ENCODE results near the gene IRGQ.
"Not testable (repeated sequence)": the region's sequence is repeated elsewhere in the genome, so short reads cannot be mapped to it uniquely, and the experiment has no call there.

Gene IRGQ, protein sequence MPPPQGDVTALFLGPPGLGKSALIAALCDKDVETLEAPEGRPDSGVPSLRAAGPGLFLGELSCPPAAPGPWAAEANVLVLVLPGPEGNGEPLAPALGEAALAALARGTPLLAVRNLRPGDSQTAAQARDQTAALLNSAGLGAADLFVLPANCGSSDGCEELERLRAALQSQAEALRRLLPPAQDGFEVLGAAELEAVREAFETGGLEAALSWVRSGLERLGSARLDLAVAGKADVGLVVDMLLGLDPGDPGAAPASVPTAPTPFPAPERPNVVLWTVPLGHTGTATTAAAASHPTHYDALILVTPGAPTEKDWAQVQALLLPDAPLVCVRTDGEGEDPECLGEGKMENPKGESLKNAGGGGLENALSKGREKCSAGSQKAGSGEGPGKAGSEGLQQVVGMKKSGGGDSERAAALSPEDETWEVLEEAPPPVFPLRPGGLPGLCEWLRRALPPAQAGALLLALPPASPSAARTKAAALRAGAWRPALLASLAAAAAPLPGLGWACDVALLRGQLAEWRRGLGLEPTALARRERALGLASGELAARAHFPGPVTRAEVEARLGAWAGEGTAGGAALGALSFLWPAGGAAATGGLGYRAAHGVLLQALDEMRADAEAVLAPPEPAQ

DNA sequence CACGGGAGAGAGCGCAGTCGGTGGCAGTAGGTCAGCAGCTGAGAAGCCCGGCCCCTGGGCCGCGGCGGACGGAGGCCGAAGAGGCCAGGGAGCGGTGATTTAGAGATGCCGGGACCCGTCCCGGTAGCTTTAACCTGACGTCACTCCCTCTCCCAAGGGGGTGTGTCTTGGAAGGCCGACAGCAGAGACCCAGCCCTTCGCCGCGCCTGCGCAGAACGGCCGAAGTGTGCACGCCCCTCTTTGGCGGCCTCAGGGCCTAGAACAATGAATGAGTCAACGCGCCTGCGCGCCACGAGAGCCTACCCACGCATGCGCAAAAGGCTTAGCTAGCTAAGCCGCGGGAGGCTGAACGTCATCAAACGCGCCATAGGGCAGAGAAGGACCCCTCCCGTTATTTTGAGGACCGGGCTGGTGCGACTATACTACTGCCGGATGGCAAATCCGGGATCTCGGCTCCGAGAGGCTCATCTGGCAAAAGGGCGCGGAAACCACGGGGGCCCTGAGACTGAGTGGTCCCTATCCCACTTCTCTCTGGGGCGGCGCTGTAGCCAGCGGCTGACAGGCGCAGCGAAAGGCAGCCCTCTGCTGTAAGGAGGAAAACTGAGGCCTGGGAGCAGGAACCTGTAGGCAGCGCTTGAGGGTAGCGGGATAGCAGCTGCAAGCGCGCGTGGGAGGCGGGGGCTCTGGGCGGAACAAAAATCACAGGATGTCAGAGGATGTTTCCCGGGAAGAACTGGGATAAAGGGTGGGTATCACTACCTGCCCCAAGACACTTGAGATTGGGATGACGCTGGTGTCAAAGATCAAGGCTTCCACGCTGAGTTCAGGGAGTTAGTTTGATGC, at the start of gene IRGQ, which contains the start of gene ZNF576:
IRGQ (minus strand) TSS at position 136 of the 843 bp plus-strand sequence. CDS start 796 bp downstream, outside the sequence.
ZNF576 (plus strand) TSS at position 597 of the 843 bp plus-strand sequence. CDS start 514 bp downstream, outside the sequence.
- peak; percentile 98 to 100 (median 100) for DNase-seq

DNA sequence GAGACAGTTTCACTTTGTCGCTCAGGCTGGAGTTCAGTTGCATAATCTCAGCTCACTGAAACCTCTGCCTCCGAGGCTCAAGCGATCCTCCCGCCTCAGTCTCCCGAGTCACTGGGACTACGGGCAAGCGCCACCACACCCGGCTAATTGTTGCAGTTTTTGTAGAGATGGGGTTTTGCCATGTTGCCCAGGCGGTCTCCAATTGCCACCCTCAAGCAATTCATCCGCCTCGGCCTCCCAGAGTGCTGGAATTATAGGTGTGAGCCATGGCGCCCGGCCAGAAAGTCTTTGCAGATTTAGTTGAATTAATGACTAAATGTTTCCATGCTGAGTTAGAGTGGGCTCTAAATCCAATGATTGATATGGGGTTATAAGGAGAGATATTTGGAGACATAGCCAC, 48.2 kb upstream of the IRGQ start:
- DNase-seq = peak in 1 of 3 experiments; percentile 3

DNA sequence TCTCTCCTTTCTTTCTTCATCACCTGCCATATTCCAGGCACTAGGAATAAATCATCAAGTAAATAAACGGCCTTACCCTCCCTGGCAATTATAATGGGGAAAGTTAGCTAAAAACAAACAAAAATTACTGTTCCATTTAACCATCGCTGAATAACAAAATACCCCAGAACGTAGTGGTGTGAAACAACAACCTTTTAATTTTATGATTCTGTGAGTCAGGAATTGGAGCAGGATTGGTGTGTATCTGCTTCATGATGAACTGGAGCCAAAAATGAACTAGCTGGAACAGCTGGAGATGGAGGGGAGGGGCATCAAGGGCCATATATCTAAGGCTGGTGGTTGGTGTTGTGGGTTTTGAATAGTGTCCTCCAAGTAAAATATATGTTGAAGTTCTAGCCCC, 47.4 kb upstream of the IRGQ start:
- peak in 2 of 3 experiments; percentile 15 to 80 for DNase-seq

DNA sequence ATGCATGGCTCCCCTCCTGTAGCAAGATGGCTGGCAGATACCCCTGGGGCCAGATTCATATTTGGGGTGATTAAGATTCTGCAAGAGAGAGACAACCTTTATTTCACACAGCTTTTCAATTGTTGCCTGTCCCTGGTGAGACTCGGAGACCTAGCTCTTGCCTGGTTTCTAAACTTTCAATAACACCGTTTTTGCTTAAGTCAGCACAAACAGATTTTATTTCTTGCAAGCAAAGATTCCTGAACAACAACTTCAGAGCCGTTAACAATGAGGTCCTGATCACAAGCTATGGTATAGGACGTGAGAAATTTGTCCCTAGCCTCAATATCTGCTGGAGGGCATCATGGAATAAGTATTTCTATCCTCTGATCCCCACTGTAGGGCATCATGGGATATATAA, 46.6 kb upstream of the IRGQ start:
- DNase-seq = no peak

DNA sequence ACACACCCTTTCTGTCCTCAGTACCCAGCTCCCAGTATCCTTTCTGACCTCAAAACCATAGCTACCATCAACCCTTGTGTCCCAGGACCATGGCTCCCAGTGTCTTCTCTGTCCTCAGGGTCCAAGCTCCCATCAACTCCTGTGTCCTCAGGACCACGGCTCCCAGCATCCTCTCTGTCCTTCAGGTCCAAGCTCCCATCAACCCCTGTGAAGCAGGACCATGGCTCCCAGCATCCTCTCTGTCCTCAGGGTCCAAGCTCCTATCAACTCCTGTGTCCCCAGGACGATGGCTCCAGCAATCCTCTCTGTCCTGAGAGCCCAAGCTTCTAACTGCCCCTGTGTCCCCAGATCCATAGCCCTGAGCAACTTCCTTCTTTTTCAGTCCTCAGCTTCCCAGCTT, 45.4 kb upstream of the IRGQ start:
- no peak for DNase-seq

DNA sequence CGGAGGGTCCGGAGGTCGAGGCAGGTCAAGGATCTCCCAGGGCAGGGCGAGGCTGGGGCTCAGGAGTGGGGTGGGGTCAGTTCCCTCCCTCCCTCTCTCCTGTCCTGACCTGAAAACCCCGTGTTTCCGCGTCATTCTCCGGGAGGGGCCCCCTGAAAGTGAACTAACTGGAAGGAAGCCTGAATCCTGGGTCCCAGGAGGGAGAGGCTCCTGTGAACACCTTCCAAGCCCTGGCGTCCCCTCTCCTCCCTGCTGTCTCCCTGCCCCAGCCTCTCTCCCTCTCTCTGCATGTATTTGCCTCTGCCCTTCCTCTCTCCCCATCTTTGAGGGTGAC, 44.5 kb upstream of the IRGQ start:
- DNase-seq = peak in 1 of 3 experiments; percentile 27

DNA sequence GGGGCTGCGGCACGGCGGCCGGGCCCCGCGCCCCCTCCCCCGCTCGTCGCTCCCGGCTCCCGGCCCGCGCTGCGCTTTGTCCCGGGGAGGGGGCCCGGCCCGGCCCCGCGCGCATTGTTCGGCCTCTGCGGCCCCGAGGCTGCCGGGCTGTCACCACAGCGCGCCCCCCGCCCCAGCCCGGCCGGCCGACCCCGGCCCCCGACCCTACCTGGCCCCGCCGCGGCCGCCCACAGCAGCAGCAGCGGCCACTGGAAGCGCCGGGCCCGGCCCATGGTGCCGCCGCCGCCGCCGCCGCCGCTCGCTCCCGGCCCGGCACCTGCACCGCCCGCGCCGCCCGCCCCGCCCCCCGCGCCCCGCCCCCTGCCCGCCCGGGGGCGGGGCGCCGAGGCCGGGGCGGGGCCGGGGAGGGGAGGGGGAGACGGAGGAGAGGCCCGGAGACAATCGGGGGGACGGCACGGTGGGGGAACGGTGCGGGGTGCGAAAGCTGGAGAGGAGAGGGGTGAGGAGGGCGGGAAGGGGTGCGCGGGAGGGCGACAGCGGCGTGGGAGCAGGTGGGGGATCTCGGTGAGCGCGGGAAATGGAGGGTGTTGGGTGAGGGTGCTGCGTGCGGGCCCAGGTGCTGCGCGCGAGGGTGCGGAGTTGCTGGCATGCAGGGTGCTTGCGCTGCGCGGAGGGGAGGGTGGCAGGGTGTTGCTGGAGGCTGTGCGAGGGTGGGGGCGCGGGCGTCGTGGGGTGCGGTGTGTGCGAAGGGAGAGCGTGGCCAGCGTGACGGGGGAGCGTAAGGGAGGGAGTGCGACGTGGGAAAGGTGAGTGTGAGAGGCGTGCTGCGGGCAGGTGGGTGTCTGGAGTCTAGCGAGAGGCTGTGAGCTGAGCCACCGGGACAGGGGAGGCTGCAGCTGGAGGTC, 43.8 kb upstream of the IRGQ start, which contains the start of gene CADM4:
CADM4 (minus strand) TSS at position 332 of the 905 bp plus-strand sequence; CDS start at position 272, 60 bp downstream.
- peak; percentile 34 to 71 (median 66) for DNase-seq

DNA sequence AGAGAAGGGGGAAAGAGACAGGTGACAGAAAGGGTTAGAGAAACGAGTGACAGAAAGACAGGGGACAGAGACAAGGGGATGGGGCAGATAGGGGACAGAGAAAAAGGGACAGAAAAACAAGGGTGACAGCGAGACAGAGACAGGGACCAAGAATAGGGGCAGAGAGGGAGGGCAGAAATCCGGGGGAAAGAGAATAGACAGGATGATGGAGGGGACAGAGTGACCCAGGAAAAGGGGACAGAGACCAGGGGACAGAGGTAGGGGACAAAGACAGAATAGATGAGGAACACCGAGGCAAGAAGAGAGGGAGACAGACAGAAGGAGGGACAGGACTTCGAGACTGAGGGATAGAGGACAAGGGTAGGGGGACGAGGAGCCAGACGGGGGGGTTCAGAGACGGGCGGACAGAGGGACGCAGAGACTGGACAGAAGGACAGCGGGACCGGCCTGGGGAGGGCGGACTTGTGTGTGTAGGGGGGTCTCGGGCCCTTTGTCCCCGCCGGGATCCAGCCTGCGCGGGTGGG, 43.1 kb upstream of the IRGQ start:
- peak in 2 of 3 experiments; percentile 3 to 12 for DNase-seq

DNA sequence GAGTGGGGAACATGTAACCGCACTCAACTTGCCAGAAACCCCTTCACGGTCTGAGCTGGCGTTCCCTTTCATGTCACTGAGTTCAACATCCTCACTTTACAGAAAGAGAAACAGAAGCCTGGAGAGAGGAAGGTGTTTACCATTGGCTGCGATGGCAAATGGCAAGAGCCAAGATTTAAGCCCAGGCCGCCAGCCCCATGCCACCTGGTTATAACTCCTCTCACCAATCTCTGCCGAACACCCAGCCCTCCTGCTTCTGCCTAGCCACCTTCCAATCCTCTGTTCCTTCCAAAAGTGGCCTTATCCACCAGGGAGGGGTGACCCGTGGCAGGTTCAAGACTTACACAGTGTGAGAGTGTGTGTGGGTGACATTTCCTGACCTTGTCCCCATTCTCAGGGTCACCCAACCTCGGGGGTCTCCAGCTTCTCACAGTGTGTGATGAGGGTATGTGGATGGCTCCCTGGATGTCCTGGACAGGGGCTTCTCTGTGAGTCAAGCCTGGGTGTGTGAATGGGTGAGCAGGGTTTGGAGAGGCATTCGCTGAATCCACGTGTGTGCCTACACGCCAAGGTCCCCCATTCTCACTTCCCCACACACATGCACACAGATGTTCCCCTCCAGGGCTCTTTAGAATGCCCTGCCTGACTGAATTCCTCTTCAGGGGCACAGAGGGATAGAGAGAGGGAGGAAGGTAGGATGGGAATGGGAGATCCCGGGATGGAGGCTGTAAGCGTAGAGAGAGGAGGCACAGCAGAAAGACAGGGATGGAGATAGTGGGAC, 42.5 kb upstream of the IRGQ start:
- DNase-seq = no peak

DNA sequence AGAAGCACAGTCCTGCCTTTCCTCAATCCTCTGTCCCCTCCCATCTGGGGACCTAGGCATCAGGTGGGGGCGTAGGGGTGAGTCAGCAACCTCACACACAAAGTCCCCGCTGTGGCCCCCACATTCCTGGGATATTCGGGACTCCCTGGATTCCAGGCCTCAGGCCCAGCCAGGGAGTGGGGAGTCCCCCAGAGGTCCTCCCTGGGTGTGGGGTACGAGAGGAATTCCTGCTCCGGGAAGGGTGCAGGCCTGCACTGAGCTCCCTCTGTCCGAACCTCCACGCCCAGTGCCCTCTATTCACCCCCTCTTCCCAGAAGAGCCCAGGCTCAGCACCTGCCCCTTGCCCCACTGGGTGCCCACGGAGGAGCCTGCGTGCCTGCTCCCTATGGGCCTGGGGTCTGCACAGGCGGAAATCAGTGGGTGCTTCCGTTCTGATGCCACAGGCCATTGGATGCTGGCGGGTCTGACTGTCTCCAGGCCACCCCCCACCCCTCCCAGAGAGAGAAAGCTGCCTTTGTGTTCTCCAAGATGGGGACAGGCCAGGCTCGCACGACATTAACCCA, 40.3 kb upstream of the IRGQ start:
- no peak for DNase-seq

DNA sequence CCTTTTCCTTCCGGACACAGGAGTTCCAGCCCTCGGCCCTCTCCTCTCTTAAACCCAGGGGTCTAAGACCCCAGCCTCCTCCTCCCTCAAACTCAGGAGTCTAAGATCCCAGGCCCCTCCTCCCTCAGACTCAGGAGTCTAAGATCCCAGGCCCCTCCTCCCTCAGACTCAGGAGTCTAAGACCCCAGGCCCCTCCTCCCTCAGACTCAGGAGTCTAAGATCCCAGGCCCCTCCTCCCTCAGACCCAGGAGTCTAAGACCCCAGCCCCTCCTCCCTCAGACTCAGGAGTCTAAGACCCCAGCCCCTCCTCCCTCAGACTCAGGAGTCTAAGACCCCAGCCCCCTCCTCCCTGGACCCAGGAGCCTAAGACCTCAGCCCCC, 39.6 kb upstream of the IRGQ start:
- DNase-seq = not testable (repeated sequence)

DNA sequence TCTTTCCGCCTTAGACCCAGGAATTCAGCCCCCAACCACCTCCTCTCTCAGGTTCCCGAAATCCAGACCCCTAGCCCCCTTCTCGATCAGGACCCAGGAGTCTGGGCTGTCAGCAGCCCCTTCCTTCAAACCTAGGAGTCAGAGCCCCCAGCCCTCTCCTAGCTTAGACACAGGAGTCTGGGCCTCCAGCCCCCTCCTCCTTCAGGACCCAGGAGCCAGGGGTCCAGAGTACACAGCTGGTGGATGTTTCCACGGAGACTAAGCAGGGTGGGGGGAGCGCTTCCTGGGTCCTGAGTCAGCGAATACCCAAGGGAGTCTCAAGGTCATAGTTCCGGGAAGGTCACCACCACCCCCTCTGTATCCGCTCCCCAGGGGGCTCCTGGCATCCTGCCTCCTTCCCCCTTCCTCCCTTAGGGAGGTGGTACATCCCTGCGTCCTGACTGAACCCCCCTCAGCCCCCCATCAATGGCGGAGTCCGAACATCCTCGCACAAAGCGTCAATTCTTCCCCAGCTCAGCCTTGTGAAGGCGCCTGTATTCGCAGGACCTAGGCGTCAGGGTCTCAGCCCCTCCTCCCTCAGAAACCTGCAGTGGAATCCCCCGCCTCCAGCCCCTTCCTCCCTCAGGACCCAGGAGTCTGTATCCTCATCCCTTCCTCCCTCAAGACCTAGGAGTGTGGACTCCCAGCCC, 39.1 kb upstream of the IRGQ start:
- no peak for DNase-seq

DNA sequence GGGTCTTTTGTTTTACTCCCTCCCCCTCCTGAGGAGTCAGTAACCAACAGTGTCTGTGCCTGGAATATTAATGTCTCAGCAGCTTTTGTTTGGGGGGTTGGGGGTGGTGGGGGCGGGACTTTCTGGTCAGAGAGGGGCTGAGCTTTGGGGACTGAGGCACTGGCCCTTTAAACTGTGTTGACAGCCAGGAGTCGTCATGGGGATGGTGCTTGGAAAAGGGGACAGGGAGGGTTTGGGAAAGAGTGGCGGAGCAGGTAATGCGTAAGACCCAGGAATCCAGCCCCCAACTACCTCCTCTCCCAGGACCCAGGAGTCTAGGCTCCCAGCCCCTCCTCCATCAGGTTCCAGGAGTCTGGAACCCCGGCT, 38.6 kb upstream of the IRGQ start:
- no peak for DNase-seq

DNA sequence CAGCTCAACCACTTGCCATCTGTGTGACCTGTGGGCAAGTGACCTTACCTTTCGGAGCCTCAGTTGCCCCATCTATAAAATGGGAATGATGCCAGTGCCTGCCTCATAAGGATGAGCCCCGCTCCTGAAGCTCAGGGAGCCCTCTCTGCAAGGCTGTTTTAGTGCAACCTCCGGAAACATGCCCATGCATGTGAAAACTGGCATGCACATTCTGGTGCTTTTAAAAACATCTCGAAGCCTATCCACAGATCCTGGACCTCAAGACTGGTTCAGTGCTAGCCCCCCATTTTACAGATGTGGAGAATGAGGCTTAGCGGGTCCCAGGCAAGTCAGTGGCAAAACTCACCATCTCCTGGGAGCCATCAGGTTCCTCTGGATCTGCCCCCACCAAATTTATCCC, 38.1 kb upstream of the IRGQ start:
- DNase-seq = no peak

DNA sequence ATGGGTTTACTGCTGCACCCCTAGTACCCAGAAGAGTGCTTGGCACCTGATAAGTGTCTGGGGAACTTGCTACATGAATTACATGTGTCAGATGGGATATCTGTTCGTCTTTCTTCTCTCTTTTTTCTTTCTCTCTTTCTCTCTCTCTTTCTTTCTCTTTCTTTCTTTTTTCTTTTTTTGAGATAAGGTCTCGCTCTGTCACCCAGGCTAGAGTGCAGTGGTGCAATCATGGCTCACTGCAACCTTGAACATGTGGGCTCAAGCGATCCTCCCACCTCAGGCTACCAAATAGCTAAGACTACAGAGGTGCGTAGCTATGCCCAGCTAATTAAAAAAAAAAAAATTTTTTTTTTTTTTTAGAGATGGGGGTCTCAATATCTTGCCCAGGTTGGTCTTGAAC, 37.6 kb upstream of the IRGQ start:
- DNase-seq = no peak

DNA sequence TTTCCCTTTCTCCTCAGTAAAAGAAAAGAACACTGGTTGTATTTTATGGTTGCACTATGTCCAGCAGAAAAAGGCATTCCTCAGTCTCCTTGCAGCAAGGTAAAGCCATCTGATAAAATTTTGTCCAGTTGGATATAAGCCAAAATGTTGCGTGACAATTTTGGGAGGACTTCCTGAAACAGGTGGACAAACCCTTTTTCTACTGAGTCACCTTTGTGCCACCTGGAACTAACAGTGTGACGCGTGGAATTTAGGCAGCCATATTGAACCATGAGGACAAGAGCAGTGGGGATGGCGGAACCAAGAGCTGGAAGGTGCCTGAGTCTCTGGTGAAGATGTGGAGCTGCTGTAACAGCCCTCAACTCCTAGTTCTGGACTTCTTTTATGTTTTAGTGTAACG, 35.6 kb upstream of the IRGQ start:
- no peak for DNase-seq

DNA sequence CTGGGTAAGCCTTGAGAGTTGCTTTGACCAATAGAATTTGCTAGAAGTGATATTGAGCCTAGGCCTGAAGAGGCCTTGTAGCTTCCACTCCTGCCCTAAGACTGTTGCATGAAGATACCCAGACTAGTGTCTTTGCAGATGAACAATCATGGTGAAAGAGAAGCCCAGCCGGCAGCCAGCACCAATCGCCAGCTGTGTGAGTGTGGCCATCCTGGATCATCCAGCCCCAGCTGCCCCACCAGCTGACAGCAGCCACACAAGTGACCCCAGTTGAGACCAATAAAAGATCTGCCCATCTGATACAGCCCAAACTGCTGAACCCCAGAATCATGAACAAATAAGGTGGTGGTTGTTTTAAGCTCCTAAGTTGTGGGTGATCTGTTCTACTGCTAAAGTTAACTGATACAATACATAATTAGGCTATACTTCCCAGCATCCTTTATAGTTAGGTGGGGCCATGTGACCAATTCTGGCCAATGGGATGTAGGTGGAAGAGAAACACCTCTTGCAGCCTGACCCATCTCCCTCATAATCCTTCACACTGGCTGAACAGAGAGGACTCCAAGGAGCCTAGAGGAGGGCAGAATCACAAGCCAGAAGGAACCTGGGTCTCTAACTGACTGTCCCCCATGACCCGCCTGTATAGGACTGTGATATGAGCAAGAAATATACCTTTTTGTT, 32.9 kb upstream of the IRGQ start:
- no peak for DNase-seq

DNA sequence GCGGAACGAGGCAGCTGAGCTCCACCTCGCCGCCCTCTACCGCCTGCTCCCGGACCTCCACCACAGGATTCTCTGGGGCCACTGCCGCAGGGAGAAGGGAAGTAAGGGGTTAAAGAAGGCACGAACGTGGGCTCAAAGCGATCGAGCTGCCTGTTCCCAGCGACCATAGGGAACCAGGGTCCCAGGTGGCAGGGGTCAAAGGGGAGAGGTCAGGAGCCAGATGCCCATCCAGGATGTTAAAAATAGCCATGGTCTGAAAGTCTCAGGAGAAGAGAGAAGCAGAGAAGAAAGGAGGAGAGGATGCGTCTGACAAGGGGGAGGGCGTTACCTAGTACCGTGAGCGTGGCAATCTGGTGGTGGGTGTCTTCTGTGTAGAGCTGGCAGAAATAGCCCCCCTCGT, 30.9 kb upstream of the IRGQ start:
- DNase-seq = no peak

DNA sequence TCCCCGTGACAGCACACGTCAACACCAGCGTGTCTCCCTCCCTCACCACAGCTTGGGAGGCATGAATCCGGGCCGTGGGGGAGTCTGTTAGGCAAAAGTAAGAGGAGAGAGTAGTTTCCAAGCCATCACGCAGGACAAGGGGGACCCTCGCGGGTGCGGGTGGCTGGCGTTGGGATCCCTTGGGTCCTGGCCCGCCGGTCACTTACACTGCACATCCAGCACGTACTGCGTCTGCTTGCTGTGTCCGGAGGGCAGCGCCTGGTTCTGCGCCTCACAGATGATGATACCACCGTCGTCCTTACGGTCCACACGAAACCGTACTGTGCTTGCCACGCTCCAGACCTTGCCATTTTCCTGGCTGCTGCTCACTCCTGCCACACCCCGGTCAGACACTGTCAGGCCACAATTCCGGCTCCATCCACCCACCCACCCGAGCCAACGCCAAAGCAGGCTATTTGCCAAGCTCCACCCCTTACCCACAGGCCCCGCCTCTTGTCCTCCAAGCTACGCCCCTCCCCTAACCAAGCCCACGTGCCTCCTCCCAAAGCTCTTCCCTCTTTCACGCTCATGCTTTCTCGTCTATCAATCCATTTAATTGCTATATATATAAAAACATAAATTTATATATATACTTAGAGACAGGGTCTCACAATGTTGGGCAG, 30.1 kb upstream of the IRGQ start:
- no peak for DNase-seq
